Stimulated activated CD4-positive, alpha-beta T cell treated with anti-CD3 and anti-CD28 coated beads, Interleukin-4, amount 100 ng/mL, for 48 hours (primary cell): ENCODE results near the gene DOK3.
A peak's percentile ranks its signal among the peaks of the same experiment; 100 is the strongest.

Experiments
- DNase-seq, 2 donors: peaks; one replicate each; pipeline ENCODE4 v3.0.0-alpha.2; 2020; ENCODE audit warnings: low read depth in 2 of 2

Gene DOK3, protein sequence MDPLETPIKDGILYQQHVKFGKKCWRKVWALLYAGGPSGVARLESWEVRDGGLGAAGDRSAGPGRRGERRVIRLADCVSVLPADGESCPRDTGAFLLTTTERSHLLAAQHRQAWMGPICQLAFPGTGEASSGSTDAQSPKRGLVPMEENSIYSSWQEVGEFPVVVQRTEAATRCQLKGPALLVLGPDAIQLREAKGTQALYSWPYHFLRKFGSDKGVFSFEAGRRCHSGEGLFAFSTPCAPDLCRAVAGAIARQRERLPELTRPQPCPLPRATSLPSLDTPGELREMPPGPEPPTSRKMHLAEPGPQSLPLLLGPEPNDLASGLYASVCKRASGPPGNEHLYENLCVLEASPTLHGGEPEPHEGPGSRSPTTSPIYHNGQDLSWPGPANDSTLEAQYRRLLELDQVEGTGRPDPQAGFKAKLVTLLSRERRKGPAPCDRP

DNA sequence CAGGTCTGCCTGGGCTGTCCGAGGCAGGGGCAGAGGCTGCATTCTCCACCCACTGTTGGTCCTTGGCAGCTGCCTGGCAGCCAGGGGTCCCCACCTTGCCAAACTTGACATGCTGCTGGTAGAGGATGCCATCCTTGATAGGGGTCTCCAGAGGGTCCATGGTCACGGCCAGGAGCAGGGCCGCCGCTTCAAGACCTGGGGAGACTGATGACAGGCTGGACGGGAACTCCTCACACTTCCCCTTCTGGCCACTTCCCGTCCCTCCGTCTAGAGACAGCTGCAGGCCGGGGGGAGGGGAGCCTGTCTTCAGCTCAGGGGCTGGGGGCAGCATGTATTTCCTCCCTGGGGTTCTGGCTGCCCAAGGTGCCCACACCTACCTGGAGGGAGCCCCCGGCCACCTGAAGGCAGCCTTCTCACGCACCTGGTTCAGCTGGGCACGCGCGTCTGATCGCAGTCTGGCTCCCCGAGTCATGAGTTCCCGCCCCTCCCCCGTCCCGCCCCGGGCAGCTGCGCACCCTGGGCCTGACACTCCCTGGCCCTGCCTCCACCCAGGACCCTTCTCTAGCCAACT, at the start of gene DOK3:
TSS of gene DOK3 (minus strand) at position 446 of the 571 bp plus-strand sequence. CDS start at position 160, 286 bp downstream.
- DNase-seq = no peak

DNA sequence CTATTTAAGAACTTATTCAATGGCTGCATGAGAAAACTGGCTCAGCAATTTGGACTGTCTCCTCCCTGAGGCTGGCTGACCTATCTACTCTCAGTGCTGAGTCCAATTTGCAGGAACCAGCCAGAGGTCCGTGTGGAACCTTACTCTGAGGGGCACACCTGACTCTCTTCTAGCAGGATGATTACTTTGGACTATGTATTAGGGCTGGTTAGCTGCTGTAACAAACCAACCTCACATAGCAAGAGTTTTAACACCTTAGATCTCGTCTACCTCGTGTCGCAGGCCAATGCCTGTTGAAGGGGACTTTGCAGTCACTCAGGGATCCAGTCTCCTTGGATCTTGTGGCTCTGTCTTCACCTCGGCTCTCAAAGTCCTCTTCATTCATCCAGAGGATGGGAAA, 48.2 kb upstream of the DOK3 start:
- DNase-seq = no peak

DNA sequence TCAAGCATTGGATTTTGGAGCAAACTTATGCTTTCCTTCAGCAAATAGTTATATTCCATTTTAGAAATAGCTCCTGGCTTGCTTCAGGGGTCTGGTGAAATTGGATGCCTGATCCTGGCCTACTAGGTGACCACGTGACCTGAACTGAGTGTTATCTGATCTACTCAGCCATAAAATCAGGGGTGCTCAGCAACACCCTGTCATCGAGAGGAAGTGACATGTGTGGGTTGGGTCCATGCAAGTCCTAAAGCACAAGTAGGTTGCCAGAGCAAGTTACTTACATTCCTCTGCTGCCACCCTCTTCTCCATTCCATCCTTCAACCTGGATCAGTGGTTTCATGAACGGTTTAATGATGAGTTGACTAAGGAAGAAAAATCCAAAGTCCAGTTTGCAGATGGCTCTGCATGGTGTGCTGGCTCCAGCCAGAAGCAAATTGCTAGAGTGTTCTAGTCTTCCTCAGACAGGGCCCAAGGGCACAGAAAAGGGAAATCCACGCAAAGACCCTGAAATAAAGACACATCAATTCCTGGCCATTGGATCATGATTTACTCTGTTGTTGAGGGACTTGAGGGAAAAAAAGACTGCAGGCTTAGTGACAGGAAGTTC, 47.5 kb upstream of the DOK3 start:
- DNase-seq = no peak

DNA sequence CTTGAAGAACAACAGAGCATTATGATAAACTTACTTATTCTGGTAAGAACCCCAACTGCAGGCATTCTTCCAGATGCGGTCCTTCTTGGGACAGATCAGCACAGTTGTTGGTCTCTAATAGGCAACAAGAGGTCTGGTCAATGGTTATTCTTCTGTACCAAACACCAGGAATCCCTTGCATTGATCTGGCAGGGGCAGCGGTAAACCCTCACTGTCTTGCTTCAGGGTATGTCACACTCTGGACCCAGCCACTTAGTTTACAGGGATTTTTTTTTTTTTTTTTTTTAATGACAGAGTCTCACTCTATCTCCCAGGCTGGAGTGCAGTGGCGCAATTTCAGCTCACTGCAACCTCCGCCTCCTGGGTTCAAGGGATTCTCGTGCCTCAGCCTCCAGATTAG, 46.0 kb upstream of the DOK3 start:
- no peak for DNase-seq

DNA sequence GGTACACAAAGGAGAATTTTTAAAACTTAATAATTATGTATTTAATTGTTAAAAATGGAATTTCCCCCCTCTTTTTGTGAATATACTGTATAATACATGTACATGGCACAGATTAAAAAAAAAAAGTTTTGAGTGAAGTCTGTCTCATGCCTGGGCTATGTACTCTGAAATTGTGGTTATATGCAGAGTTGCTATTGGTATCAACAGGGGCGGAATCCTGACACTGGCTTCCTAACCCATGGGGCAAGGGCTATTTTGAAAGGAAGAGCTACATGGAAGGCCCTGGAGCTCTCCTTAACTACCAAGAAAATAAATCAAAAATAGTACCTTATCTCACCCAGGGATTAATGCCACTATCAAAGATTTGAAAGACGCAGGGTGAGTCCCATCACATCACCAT, 45.6 kb upstream of the DOK3 start:
- DNase-seq = no peak

DNA sequence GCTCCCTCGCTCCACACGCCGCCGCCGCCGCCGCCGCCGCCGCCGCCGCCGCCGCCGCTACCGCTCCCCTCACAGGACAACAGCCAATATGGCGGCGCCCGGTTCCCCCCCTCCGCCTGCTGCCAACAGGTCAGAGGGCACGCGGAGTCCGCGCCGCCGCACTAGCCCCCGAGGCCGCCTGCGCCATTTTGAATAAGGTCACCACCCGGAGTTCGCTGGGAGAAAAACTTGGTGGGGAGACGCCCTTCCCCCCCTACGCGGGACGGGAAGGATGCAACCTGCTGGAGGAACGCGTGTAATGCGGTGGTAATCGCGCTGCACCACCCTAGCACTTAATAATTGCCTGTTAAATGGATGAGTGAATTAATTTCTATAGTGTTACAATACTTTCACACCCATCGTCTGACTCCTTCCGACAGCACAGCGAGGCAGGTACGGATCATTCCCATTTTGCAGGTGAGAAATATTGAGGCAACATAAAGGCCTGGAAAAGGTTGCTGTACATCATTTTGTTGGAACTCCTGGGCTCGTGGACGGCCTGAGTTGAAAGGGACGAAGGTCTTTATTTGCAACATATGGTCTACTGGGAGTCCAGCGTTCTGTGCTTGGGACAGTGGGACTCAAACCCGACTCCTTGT, 45.0 kb upstream of the DOK3 start, which contains the start of gene FAM193B:
TSS of gene FAM193B (minus strand) at position 90 of the 638 bp plus-strand sequence. CDS start 105 bp downstream, outside the sequence.
- peak; percentile 94 to 96 for DNase-seq

DNA sequence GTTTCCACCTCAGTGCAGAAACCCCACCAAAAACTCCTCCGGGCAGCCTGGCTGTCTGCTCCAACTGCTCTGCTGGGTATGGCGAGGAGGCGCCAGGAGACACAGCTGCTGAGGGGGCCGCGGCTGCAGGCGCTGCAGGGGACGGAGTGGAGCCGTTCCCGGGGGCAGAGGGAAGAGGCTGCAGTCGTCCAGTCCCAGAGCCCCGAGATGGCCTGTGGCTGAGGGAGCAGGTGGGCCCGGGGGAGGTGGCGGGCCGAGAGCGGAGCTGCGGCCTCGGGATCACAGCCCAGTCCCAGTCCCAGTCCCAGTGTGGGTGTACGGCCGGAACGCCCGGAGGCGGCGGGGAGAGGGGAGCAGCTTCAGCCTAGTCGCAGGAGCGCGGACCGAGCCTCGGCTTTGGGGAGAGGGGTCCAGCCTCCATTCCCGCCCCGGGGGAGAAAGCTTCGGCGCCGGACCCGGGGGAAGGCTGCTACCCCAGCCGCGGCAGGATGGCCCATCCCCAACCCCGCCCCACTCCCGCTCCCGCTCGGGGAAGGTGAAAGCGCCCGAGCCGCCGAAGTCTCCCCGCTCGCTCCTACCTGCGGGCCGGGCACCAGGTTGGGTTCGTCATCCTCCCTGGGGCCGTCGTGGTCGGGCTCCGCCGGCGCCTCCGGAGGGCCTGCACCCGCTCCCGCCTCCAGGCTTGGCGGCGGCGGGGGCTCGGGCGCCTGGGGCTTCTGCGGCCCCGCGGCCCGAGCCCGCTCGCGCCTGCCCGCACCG, 44.2 kb upstream of the DOK3 start:
- peak; percentile 20 to 37 for DNase-seq

DNA sequence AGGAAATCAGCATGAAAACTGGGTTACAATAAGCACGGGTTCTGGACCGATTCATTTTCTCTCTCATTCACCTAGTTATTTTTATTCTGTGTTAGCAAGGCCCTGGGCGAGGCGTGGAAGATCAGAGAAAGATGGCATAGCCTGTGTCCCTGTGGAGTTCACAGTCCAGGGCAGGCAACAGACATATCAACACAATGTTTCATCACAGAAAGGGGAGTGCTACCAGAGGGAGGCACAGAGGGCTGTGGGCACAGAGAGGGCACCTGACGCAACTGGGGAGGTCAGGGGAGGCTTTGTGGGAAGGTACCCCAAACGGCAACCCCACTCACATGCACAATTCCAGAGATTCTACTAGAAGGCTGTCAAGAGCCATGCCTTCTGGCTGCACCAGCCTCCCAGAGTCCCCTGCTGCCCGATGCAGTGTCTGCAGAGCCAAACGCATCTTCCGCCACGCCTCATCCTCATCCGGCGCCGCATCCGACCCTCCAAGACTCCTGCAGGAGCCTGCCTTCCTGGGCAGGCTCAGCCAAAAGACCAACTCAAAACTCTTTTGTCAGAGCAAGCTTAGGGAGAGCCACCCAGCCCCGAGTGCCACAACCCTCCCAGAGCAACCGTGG, 43.3 kb upstream of the DOK3 start:
- DNase-seq = no peak

DNA sequence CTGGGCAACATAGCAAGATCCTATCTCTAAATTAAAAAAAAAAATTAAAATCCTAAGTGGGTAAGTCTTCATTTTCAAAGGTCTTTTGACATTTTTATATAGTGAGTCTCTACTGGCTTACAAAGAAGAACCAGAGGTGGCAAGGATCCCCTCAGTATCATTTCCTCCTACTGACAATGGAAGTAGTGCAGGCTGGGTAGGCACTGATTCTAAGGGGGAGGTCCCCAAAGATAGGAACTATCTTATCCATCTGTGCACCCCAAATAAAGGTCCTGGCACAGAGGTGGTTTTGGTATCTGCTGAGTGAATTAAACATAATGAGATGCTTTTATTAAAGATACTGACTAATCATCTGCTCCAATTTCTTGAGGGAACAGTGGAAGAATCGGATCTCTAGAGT, 40.5 kb upstream of the DOK3 start:
- DNase-seq = no peak

DNA sequence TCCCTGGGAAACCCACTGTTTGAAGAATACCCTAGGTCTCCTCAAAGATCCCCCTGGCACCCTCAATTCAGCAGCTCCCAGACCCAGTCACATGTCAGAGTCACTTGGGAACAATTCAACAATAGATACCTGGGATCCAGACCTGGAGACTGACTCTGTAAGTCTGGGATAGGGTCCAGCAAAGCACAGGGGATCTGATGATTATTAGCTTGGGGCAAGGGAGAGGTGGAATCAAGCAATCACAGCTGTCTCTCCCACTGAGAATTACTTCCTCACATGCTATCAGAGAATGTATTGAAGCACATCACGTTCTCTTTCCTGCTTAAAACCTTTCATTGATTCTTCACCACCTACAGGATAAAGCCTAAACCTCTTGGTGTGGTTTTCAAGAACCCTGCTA, 38.9 kb upstream of the DOK3 start:
- DNase-seq = no peak

DNA sequence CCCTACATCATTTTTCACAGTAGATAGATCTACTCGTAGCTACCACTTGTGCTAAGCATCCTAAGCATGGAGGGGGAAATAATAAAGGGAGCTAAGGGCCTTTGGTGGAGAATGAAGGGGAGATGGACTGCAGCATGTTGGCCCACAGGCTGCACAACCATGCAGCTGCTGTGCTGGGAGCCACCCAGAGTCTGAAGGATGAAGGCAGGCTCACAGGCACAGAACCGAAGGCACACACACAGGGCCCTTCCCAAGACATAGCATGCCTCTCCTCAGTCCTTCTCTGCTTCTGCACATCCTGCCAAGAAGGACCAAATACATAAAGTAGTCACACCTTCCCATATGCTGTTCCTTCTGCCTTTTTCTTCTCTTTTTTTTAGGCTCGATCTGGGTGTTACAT, 38.1 kb upstream of the DOK3 start:
- no peak for DNase-seq

DNA sequence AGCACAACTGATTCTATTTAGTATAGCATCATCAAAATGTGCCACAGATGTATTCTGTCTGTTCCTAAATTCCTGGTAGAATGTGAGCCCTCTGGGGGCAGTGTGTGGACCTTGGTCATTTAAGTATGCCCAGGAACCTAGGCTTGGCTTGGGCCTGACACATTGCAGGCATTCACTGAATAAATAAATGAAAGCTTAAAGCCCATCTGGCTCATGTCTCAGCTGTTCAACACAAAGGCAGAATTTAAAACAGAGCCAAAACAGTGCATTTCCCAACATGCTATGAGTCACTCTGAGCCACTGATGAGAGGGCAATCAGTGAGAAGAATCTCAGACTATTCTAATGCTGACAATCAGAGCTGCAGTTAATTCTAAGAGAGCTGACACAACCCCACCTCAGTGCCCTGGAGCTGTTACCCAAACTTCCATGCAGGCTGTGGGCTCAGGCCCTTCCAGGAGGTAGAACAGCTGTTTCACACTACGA, 36.7 kb upstream of the DOK3 start:
- no peak for DNase-seq

DNA sequence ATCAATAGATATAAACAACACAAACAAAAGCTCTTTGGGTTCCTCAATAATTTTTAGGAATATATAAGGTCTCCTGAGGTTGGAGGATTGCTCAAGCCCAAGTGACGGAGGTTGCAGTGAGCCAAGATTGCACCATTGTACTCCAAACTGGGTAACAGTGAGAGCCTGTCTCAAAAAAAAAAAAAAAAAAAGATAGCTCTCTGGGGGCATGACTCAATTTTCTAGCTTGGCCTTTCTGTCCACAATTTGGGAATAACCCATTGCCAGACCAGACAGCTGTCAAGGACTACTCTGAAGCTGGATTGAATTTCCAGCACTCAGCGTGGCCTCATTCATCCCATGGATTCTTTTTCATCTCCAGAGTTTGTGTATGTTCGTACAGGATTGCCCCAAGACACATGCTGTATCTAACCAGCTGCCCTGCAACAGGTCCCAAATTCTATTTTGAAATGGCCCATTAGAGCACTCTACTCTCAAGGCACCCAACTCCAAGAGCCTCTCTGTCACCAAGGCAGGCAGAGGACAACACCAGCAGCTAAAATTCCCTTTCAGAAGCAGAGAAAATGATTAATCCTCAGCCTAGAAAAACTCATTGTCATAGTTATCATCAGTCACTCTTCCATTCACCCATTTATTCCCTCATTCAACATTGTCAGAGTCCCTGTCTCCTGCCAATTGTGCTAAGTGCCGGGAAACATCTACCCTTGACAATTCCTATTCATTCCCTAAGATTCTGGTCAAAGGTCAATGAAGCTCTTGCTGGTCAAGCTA, 36.0 kb upstream of the DOK3 start:
- DNase-seq = no peak

DNA sequence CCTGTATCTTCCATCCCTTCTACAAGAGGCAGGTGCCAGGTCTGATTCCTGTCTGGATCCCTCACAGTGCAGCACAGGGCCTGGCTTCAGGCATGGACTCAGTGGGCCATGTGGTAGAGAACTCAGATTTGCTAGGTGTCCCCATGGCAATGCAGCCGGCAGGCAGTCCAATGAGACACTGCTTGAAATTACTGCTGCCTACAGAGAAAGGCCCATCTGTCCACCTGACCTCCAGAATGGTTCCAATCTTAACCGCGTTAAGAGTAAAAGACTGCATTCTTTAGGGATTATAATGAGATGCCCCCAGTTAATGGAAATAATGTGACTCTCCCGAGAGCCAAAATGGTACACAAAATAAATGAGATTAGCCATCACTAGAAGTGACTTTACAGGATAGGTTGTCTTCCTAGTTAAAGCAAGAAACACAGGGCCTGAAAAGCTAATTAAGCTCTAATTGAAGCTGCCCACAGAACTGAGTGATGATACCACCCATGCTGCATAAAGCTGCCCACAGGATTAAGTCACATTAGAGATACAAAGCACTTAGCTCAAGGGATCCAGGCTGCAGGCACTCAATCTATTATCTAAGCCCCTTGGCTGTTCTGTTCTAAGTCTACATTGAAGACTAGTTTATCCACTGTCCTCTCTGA, 33.3 kb upstream of the DOK3 start:
- DNase-seq = no peak

DNA sequence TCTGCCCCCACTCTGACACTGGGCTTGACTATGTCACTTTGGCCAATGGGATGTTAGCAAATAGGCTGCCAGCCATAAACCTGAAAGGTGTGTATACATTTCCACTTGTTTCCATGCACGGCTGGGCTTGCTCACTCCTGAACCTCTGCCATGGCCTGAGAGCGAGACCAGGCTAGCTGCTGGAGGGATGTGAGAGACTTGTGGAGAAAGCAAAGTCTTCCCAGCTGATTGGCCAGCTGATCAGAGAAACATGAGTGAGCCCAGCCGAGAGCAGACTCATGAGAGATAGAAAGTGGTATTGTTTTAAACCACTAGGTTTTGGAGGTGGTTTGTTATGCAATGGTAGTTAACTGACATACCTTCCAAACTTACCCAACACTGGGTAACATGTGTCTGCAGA, 30.8 kb upstream of the DOK3 start:
- DNase-seq = no peak

DNA sequence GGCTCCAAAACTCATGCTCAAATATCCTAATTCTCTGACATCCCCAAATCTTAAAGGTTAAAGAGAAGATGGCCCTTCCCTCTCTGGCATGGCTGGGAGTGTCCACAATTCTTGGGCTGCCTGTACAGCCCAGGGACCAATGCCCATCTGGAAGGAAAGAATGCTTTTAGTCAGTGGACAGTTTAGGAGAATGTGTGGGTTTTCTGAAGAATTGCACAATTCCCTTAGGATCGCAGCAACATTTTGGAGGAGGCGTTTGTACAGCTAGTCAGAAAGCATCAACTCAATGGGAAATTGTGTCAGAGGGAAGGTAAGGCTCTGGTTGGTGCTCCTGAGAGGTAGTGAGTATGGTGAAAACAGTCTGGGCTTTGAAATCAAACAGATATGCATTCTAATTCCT, 29.8 kb upstream of the DOK3 start:
- DNase-seq = no peak

DNA sequence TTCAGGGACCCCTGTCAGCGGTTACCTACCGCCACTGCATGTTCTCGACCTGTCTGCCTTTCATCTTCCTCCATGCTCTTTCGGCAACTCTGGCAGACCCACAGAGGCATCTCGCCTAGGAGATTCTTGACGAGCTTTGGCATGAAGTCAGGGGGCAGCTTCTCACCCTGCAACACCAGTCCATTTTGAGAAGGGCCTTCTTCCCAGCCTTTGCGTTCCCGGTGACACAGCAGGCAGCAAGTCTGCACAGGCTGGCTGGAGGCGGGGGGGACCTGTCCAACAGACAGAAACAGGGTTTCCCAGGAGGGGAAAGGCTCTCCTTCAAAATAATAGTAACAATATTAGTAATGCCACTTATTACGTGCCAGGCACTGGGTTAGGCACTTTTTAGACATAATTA, 29.2 kb upstream of the DOK3 start:
- DNase-seq = no peak

DNA sequence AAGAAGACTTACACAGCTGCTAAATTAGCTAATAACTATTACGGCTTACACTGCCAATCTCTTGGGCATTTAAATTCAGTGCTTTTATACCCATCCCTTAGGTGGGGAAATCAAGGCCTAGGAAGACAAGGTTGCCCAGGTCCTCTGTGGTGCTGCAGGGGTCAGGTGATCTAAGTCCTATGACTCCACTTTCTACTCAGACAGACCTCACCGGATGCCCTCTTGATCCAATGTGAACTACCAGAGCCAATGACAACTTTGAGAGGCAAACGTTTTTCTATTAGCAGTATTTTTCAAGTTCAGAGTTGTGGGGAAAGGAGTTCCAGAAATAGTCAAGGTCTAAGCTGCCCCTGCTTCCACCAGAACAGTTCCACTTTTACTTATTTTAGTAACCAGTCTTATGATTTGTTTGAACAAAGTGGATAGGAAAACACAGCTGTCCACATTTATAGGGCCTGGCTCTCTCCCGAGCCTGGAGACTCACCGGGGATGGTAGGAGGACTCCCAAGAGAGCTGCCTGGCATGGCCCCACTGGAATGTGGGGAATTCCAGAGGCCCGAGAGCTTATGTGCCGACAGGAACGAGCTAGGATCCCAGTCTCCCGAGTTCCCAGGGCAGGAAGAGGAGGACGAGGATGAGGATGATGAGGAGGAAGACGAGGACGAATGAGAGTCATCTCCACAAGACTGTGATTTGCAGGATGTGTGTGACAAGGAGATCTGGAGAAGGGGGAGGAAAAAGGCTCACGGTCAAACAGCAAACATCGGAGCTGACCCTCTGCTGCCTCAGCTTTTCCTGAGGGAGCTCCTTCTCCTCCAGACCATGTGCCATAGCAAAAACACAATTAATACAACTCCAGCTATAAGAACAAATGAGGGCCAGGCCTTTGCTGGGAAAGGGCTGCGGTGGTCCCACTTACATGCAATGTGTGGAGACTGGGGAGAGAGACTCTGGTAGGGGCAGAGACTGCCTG, 28.0 kb upstream of the DOK3 start:
- DNase-seq = no peak

DNA sequence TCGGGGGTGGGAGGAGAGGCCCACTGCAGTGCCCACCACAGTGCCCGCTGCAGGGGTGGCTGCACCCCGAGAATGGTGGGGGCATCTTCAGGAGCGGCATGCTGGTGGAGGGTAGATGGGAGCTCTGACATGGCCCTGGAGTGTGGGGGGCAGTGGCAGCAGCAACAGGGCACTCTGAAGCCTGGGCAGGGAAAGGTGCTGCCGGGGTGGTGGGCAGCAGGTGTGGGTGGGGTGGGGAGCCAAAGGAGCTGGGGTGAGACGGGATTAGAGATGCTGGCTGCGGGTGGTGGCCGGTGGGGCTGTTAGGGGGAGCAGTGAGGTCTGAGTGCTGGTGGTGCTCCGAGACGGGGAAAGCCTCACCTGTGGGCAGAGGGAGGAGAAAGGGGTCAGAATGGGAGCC, 26.8 kb upstream of the DOK3 start:
- DNase-seq = no peak
